COR-L47 (cell line): Measurements from ENCODE around the gene KBTBD3.

Source experiments
- DNase-seq: peaks from one replicate; lab custom pipeline; 2025; lab: John Stamatoyannopoulos, UW

Gene KBTBD3, protein sequence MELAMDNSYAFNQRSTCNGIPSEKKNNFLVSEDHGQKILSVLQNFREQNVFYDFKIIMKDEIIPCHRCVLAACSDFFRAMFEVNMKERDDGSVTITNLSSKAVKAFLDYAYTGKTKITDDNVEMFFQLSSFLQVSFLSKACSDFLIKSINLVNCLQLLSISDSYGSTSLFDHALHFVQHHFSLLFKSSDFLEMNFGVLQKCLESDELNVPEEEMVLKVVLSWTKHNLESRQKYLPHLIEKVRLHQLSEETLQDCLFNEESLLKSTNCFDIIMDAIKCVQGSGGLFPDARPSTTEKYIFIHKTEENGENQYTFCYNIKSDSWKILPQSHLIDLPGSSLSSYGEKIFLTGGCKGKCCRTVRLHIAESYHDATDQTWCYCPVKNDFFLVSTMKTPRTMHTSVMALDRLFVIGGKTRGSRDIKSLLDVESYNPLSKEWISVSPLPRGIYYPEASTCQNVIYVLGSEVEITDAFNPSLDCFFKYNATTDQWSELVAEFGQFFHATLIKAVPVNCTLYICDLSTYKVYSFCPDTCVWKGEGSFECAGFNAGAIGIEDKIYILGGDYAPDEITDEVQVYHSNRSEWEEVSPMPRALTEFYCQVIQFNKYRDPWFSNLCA

DNA sequence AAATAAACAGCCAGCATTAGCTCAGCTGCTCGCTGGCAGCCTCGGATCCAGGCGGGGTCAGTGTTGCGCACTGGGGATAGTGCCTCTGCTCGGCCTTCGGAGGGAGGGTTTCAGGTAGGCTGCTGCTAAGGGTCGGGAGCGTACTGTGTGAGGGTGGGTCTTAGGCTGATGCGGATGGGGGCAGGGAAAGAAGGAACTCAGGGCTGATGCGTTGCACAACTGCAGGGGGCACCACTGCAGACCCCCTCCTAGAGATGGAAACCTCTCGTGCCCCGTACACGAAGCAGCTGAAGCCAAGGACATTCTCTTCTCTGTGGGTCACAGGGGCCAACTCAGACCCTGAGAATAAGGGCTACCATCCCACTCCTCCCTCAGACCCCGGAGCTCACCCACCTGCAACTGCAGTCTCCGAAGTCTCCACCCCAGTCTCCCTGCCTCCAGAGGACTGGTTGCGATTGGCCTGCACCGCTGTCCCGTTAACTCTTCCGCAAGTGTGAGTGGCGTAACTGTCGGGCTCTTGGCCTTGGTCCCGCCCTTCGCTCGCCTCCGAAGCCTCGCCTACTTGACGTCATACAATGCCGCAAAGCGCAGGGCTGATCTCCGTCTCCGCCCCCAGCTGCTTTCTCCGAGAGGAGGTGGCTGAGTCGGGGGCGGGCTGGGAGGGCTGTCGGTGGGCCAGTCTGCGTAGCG lies at the start of gene KBTBD3:
Gene KBTBD3 (minus strand): TSS at position 429 of the 690 bp plus-strand sequence. CDS start 18,250 bp downstream, outside the sequence.
- peak; percentile 99 for DNase-seq

DNA sequence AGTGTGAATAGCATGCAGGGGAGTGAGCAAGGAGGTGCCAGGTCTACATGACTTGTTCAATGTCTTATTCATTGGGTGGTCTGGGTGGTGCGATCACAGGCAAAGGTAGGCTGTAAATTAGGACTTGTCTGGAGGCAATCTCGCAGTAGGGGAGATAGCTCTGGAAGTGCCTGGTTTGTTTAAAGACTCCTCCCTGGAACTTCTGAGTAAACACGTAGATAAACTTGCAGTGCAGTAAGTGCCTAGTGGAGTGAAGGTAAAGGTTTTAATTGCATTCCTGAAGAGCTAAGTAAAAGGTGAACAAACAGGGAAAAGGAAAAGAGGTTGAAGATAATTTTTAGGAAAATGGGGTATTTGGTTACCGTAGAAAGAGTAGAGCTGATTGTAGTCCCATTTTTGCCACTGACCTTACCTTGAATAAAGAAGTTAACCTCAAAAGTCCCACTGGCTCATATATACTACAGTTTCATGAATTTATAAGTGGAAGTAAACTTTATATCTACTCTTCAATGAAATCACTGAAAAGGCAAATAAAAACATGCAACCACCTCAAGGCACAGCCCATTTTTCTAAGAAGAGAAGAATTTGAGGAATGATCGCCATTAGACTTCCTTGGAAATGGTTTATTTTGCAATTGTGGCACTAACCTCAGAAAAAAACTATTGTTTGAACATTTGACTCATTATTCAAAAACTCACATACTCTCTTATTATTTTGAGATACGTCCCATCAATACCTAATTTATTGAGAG lies 44.6 kb upstream of the KBTBD3 start:
- DNase-seq = no peak

DNA sequence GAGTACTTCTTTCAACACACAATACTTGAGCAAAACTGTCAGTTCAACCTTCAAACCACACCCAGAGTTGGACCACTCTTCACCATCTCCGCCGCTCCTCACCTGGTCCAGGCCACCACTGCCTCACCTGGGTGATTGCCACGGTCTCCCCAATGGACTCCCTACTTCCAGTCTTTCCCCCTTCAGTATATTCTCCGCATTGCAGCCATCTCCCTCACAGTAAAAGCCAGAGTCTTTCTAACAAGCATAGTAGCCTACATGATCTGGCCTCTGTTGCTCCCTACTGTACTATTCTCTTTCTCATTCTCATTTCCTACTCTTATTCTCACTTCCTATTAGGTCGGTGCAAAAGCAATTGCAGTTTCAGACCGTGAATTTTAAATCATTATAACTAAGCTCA lies 28.8 kb upstream of the KBTBD3 start:
- DNase-seq = no peak

DNA sequence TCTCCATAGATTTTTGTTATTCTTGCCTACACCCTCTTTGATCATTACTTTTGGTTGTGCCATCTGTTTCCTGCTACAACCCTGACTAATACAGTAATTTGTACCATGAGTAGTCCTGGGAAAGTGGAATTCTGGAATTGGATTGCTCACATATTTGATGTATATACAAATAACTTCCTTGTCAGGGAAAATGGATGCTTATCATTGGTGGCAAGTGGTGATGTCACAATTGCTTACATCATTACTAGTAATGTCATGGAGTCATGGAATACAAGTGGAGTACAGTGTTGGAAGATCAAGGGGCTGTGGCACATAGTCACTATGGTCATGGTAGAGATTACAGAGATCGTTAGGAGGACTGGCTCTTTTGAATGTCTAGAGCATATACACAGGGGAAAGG lies 24.7 kb upstream of the KBTBD3 start:
- DNase-seq = no peak

DNA sequence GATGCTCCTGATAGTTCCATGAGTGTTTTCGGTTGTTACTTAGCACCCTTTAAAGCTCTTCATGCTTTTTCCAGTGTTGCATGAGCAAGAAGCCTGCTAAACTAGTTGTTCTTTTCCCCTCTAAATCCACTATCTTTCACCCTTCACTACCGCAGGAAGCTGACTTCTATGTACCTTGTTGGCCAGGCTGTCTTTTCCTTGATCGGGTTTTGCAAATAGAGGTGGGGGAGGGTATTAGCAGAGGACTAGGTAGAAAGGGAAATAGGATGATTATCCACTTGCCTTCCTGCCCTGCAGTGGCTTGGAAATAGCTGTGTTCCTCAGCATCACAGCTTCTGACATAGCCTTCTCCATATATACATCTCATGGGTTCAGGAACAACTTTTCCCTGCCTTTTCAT lies 24.2 kb upstream of the KBTBD3 start:
- DNase-seq = no peak

DNA sequence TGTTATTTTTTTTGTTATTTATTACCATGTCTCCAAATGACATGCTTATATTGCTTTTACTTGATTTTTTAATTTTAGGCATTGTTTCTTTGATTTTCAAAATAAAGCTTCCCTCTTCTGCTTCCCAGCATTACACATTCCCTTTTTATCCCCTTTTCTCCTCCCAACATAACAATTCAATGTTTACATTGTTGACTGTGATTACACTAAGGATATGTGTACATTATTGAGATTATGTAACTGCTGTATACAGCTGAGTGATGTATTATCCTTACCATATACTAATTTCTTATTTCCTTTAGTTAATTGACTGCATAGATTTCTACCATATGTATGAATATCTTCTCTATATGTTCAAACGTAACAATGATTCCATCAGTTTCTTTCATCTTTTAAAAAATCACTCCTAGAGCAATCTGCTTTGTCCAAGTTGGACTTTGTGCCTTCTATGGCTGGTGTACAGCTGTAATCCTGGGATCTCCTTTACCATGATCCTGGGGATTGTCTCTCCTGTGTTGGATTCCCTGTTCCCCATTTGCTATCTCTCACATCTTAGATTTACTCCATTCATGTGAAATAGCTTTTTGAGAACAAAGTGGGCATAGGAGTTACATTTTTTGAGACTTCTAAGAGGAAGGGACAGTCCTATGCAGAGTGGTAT lies 21.9 kb upstream of the KBTBD3 start:
- no peak for DNase-seq

DNA sequence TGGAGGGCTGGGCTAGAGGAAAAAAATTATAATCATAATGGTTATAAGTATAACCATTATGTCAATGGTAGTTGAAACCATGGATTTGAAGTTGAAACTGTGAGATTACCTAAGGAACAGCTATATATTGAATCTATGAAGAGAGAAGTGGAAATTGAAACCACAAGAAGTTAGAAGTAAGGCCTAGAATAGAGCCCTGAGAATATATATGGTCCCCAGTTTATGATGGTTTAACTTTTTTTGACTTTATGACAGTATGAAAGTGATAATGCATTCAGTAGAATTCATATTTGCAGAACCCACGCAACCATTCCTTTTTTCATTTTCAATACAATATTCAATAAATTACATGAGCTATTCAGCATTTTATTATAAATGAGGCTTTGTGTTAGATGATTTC lies 15.3 kb upstream of the KBTBD3 start:
- DNase-seq = no peak

DNA sequence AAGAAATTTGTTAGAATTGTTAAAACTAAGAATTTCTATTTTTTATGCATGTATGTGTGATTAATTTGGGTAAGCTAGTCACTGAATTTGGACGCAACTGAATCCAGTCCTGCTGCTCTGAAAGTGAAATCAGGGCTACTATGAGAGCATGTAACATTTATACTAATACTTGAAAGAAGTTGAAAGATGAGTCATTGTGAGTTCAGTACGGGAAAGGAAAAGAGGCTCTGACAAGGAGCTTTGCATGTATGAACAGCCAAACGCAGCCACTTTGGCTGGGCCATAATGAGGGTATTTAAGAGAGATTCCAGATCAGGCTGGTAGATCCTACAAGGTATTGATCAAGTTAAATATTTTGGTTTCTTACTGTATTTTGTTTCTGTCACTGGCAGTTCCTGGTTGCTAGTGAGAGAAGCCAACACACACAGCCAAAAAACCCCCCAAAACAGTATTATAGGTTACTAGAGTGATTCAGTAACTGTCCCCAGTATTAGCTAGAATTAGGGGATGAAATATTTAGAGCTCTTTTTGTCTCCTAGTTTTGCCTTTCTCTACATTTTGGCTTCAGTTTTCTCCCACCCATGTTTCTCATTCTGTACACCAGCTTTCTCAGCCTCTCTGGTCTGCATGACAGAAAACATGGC lies 14.5 kb upstream of the KBTBD3 start:
- no peak for DNase-seq

DNA sequence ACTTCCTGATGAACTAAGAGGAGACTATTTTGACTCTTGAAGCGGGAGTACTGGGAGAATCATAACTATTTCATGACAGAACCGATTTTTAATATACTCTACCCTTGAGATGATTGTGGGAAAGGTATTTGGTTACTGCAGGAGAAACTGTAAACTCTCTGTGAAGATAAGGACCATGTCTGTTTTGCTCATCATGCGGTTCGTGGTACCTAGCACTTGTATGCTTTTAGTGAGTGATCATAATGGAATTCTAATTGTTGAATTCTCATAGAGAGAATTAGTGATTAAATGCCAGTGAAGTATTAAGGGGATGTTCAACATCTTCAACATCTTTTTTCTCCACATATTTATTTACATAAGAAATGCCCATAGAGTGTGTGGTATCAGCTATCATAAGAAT lies 11.7 kb upstream of the KBTBD3 start:
- no peak for DNase-seq

DNA sequence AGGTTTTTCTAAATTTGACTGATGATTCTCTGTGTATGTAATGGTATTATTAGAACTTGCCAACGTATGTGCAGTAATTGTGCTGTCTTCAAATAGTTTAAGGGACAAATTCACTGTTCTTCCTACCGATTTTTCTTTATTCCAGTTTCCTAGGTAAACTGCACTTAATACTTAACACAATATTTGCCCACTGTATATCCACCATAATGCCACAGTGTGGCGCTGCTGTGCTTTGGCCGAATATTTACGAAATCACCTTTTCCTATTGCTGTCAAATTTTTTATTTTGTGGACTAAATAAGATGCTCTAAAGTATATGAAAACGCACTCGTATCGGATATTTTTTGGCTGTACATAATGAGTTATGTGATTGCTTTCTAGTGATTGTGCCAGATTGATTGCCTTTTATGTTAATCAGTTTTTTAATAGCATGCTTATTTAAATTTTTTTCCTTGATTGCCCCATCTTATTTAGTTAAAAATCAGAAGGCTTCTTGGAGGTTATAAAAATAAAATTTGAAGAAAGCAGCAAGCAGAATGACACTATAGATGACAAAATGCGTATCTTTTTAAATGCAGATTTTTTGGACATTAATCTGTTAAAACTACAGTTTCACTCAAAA lies 10.8 kb upstream of the KBTBD3 start:
- peak; percentile 22 for DNase-seq

DNA sequence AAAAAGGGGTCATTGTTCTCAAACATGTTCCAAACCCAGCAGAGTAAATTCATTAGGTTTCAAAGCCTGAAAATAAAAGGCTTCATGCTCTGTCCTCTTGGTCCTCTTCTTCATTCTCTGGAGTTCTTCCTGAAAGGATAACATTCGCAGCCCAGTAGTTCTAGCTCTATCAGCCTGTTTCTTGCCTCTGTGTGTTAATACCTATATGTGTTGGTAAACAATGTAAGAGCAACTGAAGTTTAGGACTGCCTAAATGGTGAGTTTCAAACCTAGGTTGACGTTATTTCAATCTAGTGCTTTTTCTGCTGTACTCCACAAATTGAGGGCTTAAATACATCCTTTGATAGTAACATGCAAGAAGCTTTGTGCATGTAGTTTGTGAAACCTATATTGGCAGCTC lies 9.7 kb upstream of the KBTBD3 start:
- DNase-seq = no peak

DNA sequence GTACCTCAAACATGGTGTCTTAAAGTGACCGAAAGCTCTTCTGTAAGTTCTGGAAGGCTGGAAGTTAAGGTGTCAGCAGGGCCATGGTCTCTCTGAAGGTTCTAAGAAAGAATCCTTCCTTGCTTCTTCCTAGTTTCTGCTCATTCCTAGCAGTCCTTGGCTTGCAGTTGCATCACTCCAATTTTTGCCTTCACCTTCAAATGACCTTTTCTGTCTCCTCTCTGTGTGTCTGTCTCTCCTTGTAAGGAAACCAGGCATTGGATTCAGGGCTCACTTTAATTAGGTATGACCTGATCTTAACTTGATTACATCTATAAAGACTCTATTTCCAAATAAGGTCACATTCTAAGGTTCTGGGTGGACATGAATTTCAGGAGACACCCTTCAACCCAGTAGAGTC lies 9.0 kb upstream of the KBTBD3 start:
- no peak for DNase-seq

DNA sequence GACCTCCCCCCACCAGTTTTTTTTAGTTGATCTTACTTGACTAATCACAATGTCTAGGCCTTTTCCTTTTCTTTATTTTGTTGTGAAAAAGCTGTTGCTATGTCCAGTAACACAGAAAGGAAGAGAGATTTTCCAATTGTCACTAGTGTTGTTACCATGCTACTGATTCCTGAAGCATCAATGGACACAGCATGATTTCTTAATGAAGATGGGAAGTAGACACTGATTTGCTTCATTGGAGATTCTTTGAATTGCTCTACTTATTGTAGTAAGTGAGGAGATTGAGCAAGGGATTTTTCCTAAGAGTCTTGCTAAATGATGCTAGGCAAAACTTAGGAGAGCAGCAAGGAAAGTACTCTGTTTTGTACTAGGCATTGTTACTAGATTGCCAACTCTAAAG lies 4.9 kb upstream of the KBTBD3 start:
- DNase-seq = no peak

DNA sequence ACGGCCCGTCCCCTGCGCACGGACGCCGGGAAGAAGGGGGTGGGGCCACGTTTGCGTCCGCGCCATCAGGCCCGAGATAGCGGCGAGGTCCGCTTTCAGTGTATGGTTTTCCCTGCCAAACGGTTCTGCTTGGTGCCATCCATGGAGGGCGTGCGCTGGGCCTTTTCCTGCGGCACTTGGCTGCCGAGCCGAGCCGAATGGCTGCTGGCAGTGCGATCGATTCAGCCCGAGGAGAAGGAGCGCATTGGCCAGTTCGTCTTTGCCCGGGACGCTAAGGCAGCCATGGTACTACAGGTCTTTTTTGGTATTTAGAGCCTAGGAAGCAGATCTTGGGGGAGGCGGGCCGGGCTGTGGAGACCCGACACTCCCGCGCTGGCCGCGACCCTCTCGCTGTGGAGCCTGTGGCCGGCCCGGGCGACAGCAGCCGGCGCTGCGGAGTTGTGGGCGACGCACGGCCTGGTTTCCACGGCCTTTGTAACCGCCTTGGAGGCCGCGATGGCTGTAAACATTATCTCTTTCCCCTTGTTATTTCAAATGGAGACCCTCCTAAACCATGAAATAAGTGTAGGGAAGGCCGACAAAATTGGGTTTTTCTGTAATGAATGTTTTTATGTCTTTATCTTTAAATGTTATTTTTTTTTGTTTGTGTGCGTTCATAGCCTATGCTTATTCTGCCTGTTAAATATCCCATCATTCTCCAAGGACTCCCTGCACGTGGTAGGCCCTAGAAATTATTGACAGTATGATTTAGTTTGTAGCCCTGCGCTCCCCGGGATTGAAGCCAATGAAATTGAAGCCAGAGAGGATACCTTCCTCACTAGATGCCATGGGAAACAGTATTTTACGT lies 685 bp upstream of the KBTBD3 start, which contains the start of gene AASDHPPT:
Gene AASDHPPT (plus strand): TSS at position 54 of the 847 bp plus-strand sequence. CDS start 49 bp downstream, at position 103.
- peak; percentile 24 for DNase-seq

DNA sequence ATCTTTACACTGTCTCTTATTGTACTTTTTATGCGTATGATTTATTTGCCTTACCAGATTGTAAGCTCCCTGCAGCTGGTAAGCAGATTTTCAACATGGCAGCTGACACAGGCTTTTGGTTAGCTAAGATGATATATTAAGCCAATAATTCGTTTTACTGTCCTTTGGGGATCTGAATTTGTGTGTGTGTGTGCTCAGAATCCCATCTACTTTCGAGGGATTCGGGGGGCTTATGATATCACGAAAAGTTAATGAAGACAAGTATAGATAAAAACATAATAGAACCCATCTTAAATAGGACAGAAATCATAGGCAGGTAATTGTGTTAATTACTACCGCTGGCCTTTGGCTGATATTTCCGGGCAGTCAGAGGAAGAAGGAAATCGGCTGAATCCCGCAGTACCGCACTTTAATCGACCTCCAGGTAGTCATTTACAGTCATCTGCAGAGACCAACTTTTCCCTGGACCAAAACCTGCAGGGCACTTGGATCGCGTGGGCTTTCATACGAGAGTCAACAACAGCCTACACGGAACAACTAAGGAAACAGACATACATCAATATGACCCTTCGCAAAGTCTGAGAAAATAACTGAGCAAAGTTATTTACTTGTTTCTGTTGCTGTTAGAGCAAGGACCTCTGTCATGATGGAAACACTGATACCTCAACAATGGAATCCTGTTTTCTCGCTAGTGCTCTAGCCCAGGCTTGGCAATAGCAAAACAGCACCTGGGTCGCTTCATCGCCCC lies 802 bp downstream of the KBTBD3 start:
- DNase-seq = peak; percentile 25

DNA sequence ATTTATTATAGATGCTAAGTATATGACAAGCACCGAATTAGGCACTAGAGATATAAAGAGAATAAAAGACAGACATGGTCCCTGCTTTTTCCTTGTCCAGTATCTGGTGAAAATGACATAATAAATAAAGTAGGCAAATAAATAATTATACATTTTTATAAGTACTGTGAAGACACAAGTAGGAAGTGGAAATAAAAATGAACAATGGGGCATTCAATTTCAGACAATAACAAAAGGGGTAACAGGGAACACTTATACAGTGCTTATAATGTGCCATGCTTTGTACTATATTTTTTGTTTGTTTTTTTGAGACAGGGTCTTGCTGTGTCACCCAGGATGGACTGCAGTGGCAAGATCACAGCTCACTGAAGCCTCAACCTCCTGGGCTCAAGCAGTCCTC lies 4.3 kb downstream of the KBTBD3 start:
- no peak for DNase-seq

DNA sequence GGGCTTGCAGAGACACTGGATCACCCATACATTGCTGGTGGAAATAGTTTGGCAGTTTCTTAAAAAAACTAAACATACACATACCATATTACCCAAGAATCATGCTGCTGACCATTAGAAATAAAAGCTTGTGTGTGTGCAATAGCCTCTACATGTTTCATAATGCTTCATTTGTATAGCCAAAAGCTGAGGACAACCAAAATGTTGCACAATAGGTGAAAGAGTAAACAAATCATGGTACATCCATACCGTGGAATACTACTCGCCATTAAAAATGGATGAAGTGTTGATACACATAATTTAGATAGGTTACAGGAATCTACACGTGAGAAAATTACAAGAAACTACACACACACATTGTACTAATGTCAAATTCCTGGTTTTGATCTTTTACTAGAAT lies 6.5 kb downstream of the KBTBD3 start:
- no peak for DNase-seq

DNA sequence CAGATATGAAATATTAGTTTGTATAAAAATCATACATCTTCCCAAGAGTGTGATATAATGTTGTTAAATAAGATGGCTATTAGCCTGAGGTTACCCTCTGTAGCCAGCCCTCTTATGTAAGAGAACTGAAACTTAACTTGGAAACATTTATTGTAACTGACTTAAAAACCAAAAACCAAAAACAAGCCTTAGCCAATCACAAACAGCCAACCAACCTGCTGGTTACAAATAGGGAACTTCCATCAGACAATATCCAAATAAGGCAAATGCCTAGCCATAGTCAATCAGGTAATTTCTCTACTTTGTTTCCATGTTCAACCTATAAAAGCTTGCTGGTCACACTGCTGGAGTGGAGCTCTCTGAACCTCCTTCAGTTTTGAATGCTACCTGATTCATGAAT lies 14.1 kb downstream of the KBTBD3 start:
- DNase-seq = no peak
